ENCODE data around the gene GNG4. TPM values are rescaled to one million over a fixed set of nuclear protein-coding genes. Genes with fewer than 3 reads are reported as not detected.

GNG4 gene
- total RNA-seq, 1 experiment from 2014 or later: 3.2 TPM

Other genes with a start within 250 kb of the GNG4 start
- gene B3GALNT2, start 145.3 kb downstream of the GNG4 start, total RNA-seq (2014; rRNA removed; shearing (Covaris generic)): 32.0 and 56.6 TPM in 2 replicates
- gene LYST, start 217.1 kb upstream of the GNG4 start, total RNA-seq (2014; rRNA removed; shearing (Covaris generic)): 17.6 and 32.8 TPM in 2 replicates

All from A172 (cell line).